NCI-H748 (cell line): ENCODE measurements around the gene ARID4A.
"Not testable (repeated sequence)": the region's sequence is repeated elsewhere in the genome, so short reads cannot be mapped to it uniquely, and the experiment has no call there.

Source experiments
- DNase-seq: peaks from one replicate; lab custom pipeline; 2025; ENCODE audit not compliant: unreplicated experiment; lab: John Stamatoyannopoulos, UW

Gene ARID4A

DNA sequence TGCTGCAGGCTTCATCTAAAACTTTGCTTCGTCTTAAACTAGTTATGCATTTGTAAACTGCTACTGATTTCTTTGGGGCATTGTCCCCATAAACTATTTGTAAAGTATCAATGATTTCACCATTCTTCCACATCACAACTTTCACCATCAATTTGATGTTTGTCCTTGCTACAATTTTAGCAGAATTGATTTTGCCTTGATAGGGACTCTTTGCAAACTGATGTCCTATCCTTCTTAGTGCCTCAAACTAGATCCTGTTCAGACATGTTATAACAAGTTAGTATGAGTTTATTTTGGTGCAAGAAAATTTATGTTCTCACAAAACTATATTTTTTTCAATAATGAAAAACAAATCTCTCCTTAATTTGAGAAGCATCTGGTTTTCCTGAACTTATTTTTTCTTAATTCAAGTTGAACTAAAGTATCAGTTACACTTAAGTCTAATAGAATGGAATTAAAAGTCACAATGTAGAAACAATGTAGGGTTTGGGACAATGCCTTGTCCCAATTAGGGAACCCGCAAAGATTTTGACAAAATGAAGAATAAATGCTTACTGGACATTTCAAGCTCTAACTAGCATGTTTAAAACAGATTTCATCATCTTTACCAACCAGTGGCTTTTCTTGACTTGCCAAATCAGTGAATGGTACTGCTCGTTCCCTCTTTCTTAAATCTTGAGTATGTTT, 10.1 kb upstream of the ARID4A start:
- no peak for DNase-seq

DNA sequence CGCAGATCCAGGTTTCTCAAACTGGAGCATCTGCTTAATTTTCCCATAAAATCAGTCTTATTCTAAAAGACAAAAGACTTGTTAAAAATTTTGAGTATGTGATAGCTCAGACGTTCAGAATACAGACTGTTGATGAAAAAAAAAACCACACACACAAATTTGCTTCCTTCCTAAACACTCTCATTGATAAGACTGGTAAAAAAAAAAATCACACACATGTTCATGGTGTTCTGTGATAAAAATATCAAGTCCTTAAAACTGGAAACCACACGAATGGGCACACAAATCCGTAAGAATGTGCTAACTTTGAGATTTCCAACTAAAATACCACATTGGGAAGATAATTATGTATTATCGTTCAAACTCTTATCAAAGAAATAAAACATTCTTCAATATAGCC, 6.7 kb upstream of the ARID4A start:
- DNase-seq = no peak

DNA sequence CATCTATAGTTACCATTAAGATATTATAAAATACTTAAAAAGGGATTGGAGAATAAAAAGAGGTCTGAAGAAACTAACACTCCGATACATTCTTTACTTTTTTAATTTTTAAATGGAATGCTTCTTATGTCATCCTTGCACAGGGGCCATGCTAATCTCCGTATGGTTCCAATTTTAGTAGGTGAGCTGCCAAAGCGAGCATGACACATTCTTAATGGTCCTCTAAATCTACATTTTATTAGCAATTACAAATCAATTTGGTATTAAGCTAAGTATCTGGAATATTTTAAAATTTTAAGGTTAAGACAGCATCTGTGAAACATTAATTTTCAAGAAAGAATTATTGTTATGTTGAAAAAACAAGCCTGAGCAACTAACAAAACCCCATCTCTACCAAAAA, 6.2 kb upstream of the ARID4A start:
- DNase-seq = no peak

DNA sequence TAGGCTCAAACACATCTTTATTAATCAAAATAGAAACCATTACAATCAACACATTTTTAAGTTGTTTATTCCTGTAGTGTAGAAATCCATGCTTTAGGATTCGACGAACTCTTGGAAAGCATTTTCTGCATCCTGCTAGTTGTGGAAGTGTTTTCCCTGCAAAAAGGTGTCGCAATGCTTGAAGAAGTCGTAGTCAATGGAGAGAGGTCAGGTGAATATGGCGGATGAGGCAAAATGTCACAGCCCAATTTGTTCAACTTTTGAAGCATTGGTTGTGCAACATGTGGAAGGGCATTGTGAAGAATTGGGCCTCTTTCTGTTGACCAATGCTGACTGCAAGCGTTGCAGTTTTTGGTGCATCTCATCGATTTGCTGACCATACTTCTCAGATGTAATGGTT, 4.2 kb upstream of the ARID4A start:
- DNase-seq = no peak

DNA sequence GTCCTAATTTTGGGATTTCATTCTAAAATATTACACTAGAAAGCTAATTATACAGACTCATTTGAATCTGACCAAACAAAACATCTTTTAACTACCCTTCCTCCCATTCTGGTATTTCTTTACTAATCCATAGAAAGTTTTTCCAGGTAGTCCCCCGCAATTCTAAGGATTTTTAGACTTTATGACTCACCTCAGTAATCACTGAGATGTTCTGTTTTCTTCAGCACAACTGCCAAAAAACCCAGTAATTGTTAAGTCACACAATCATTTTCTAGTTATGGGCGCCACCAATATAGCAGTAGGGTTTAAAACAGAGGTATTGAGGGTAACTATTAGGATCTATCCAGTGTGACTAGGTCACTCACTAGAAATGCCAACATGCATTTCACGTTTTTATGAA, 1.6 kb upstream of the ARID4A start:
- no peak for DNase-seq

DNA sequence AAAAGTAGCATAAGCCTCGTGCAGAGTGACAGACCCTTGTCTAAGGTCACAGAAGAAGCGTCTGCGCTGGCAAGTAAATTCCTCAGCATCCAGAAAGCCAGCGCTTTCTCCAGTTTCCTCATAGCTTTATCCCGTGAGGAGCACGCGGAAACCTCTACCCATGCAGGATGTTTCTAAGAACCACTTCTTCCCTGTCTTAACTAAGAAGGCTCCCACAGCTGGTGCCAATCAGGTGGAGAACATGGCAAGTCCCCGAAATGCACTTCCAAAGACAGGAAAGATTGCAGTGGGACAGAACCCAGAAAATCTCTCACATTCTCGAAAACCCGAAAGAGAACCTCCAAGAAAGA, 968 bp upstream of the ARID4A start:
- peak; percentile 66 for DNase-seq

DNA sequence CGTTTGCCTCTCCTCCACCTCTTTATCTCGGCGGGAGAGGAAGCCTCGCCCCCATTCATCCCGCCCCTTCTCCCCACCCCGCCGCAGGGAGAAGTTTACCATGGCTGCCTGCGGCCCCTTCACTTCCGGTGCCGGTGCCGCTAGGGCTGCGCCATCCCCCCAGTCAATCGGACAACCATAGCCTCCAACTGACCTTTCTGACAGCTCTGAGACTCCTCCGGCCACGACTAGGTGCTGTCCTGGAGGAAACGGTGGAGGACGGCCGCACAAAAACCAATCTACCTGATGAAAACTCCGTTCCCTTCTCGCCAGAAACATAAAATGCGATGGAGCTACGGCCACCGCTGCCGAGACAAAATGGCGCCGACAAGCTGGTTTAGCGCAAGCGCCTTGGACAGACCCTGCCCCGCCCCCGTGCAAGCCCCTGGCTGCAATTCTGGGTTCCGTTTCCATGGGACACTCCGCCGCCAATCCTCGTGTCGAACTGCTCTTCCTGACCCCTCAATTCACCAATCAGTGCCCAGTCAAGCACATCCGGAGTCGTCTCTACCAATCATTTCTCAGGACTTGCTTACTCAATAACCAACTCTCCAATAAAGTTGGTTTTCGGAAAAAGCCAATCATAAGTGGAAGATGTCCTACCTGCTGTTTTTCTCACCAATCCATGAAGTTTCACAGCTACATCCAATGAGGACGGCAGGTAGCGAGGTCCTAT, 436 bp upstream of the ARID4A start:
- DNase-seq = peak; percentile 100

DNA sequence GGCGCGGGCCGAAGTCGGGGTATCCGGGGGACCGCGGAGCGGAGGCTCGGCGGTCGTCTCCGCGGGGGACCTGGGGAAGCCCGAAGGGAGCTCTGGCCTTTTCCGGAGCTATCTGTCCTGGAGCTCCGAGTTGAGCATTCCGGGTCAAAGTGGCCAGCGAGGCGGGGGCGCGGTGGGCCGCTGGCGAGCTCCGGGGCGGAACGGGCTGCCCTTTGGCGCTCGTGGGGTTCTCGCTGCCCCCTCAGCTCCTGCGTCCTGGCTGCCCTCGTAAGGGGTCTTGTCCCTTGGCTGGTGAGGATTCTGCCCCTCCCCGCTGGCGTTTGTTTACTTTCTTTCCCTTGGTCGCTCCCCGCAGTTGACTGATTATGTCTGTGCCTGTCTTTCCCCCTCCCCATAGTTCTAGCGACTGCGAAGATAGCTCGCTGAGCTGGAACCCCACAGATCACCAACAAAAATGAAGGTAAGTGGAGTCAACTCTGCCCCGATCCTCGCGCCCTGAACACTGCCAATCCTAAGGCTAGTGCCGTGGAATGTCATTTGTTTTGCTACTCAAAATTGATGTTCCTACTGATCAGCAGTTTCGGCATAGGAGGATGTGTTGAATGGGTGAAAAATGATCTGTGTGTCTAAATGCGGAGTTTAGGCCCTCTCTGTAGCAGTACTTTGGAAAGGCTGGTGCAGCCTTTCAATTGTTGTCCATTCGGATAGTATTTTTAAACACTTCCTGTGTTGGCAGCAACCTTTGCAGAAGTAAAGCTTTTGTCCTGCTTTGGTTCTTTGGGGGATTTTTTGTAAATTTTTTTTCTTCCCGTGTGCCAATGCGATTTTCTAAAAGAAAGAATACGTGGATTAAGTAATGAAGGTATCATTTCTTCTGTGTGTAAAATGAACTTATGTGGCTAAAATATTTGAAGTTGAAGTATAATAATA, 1.3 kb downstream of the ARID4A start:
- DNase-seq = peak; percentile 37

DNA sequence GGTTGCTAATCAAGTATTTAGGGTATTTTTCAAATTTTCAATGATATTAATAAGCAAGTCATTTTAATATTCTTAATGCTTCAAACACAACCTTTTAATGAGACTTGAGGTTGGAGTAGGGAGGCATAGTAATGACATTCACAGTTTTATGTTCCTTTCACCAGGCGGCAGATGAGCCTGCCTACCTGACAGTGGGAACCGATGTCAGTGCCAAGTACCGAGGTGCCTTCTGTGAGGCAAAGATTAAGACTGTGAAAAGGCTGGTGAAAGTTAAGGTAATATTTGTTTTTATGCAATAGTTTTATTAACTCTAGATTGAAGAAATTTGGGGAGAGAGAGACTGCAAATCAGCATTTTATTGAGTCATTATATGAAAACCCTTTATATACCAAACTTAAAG, 3.1 kb downstream of the ARID4A start:
- no peak for DNase-seq

DNA sequence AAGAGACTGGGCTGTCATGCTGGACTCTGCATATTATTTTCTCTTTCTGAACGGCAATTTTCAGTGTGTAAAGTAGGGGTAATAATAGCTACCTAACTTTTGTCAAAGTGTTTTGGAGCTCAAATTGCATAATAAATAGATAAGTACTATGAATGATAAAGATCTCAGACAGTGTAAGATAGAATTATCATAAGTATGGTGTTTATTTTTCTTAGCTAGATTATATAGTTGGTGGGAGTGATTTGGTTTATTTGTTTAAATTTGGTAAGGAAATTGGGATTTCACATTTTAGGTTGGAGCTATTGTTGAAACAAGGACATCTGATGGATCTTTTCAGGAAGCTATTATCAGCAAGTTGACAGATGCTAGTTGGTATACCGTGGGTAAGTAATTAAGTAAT, 7.4 kb downstream of the ARID4A start:
- no peak for DNase-seq

DNA sequence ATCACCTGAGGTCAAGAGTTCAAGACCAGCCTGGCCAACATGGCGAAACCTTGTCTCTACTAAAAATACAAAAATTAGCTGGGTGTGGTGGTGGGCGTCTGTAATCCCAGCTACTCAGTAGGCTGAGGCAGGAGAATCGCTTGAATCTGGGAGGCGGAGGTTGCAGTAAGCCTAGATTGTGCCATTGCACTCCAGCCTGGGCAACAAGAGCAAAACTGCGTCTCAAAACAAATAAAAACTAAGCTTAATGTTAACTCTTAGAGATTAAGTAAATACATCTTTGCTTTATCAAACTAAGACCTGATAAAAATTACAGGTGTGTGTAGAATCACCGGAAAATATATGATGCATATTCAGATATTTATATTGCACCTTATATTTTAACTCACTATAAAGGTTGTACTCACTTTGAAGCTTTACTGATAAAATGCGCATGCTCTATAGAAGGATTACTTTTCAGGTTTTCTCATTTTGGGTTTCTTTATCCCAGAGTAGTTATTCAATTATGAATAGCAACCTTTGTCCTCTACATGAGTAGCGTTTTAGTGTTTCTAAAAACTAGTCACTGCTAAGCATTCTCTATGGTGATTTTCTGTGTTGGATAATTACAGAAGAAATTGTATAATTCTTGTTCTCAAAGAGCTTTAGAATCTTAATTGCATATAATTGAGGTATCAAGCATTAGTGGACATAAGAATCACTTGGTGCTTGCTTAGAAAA, 9.4 kb downstream of the ARID4A start:
- DNase-seq = no peak

DNA sequence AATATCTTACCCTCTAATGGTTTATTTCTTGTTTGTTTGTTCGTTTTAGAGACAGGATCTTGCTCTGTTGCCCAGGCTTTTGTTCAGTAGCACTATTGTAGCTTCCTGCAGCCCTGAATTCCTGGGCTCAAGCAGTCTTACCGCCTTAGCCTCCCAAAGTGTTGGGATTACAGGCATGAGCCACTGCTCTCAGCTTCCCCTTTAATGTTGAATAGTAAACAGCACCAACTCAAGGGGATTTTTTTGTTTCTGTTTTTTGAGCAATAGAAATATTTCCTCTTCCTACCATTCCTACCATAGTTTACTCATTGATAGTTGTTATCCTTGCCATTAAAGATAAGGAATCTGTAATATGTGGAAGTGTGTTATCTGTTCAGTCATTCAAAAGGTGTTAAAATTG, 10.7 kb downstream of the ARID4A start:
- DNase-seq = no peak

DNA sequence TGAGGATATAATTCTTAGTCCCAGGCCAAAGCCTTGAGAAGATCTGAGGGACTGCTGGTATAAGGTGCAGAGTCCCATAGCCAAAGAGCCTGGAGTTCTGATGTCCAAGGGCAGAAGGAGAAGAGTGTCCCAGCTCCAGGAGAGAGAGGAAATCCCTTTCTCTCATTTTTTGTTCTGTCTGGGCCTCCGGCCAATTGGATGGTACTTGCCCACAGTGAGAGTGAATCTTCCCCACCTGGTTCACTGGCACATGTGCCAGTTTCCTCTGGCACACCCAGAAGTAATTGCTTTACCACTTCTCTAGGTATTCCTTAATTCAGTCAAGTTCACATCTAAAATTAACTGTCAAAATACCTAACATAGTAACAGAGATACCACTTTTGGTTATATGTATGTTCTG, 15.3 kb downstream of the ARID4A start:
- DNase-seq = no peak

DNA sequence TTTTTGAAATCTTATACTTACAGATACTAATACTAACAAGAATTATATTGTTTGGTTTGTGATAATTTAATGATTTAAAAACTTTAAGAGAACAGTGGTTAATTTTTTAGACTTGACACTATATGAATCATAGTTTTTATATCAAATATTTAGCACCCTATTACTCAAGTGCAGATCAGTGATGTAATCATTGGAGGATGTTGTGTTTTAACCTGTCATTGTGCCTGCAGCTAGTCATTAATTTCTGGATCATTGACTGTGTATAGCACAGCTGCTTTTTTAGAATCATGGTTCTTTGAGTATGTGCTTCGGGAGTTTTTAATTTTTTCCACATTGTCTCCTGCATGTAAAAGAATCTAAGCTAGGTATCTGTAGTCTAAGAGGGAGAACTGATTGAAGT, 17.3 kb downstream of the ARID4A start:
- DNase-seq = no peak

DNA sequence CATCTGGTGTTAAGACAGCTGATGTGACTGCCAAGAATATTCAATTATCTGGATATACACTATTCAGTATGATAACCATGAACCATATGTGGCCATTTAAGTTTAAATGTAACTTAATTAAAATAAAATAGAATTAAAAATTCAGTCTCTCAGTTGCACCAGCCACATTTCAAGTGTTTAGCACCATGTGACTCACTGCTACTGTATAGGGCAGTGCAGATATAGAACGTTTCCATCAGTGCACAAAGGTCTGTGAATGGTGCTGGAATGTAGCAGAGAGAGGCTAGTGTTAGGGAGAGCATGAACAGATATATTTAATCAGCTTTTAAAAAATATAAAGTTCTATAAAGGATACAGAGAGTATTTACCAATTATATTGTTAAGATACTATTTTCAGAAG, 28.7 kb downstream of the ARID4A start:
- DNase-seq = no peak

DNA sequence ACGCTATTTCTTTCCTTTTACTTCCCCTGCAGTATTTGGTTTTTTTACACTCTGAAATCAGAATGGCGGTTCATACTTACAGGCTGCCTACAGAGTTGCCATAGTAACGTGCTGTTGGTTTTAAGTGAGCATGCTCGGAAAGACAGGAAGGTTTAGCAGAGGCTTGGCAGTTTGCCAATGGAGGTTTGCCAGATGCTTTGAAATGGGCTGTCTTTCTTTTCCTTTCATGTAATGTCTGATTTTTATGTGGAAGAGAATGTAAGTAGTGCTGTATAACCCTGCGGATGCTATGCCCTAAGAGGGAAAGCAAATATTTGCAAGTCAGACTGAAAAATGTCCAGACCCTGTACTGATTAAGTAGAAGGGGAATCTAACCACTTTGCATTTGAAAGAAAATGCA, 32.8 kb downstream of the ARID4A start:
- peak; percentile 100 for DNase-seq

DNA sequence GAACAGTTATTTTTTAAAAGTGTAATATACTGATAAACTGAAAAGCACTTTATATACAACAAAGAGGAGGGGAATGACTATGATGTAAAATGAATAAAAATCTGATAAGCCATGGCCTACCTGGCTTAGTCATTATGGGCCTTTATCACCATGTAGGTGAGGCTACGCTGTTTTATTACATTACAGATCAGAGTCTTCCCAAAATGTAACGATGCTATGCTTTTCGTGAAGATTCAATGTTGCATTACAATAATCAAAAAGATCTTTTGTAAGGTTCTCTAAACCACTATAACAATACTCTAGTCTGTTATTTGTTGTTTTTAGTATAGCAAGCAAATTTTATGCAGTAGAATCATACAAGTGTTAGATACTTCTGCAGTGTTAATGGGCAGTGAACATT, 34.2 kb downstream of the ARID4A start:
- DNase-seq = no peak

DNA sequence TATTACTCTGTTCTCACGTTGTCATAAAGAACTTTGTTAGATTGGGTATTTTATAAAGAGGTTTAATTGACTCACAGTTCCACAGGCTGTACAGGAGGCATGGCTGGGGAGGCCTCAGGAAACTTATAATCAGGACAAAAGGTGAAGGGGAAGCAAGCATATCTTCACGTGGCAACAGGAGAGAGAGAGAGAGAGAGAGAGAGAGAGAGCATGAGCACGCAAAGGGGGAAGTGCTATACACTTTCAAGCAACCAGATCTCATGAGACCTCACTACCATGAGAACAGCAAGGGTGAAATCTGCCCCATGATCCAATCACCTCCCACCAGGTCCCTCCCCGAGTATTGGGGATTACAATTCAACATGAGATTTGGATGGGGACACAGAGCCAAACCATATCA, 41.3 kb downstream of the ARID4A start:
- DNase-seq = not testable (repeated sequence)

DNA sequence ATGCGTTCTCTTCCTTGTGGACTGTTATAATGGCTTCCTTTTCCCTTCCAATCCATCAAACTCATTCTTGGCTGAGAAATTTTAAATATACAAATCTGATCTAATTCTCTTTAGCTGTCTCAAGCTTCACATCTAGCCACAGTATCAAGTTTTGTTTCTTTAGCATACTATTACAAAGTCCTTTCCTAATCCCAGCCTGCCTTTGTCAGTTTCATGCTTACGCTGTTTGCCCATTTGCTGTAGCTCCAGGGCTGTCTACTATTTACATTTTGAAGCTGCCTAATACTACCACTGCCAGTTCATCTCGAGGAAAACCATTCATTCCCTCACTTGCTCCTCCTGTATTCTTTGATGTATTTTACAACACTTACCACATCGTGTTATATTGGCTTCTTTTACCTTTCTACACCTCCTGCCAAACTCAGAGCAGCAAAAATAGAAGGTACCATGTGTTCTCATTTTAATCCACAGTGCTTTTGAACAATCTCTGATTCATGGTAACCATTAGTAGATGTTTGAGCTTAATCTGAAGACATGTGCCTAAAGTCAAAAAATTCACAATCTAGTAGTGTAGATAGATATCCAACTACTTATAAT, 42.9 kb downstream of the ARID4A start:
- no peak for DNase-seq

DNA sequence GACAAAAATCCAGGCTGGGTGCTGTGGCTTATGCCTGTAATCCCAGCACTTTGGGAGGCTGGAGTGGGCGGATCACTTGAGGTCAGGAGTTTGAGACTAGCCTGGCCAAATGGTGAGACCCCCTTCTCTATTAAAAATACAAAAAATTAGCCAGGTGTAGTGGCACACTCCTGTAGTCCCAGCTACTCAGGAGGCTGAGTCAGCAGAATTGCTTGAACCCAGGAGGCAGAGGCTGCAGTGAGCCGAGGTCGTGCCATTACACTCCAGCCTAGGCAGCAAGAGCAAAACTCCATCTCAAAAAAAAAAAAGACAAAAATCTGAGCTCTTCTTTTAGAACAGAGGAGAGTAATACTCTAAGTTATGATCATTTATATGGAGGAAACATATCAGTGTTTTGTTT, 45.2 kb downstream of the ARID4A start:
- not testable (repeated sequence) for DNase-seq
